Fibroblast of lung (primary cell): ENCODE results near the gene PSAP. TPM values are rescaled to one million over a fixed set of nuclear protein-coding genes. Genes with fewer than 3 reads are reported as not detected.

ENCODE experiments used
- DNase-seq, 2 donors: peaks; one replicate each; pipeline versions ENCODE4 v3.0.0 to v3.0.0-alpha.2; 2010; ENCODE audit warnings: low read depth in 2 of 2
- H2AFZ ChIP-seq: 2 replicates; pipeline ENCODE4 v1.5.1; 2012; ENCODE audit warnings: low read length, control low read depth, inconsistent platforms
- H3K27ac ChIP-seq: 2 replicates; pipeline ENCODE4 v1.5.1; 2011; ENCODE audit warnings: low read length, control low read depth; ENCODE audit not compliant: insufficient read depth
- H3K27me3 ChIP-seq: 2 replicates; pipeline ENCODE4 v1.5.1; 2011; ENCODE audit warnings: mild to moderate bottlenecking, low read length; ENCODE audit not compliant: control insufficient read depth, insufficient read depth
- H3K36me3 ChIP-seq: 2 replicates; pipeline ENCODE4 v1.5.1; 2011; ENCODE audit warnings: low read length; ENCODE audit not compliant: control insufficient read depth, insufficient read depth
- H3K4me1 ChIP-seq: 2 replicates; pipeline ENCODE4 v1.5.1; 2011; ENCODE audit warnings: low read length; ENCODE audit not compliant: control insufficient read depth, insufficient read depth; ENCODE audit errors: extremely low read depth
- H3K4me2 ChIP-seq: 2 replicates; pipeline ENCODE4 v1.5.1; 2011; ENCODE audit warnings: low read length, control low read depth; ENCODE audit not compliant: insufficient read depth; ENCODE audit errors: extremely low read depth
- H3K4me3 ChIP-seq, 4 experiments: fragments of 200-600 bp in 1 of 4; sonication (generic) in 1 of 4; replicated peaks in 1 of 4; 2 replicates each; pipeline ENCODE4 v1.5.1; 2011 to 2016; ENCODE audit warnings: low read length in 4 of 4, low read depth in 3 of 4, mild to moderate bottlenecking in 3 of 4, control low read depth in 2 of 4, inconsistent platforms in 1 of 4, mixed read lengths in 1 of 4; ENCODE audit not compliant: insufficient read depth in 1 of 4; ENCODE audit errors: control extremely low read depth in 1 of 4
- H3K79me2 ChIP-seq: 2 replicates; pipeline ENCODE4 v1.5.1; 2012; ENCODE audit warnings: mild to moderate bottlenecking, low read length, inconsistent platforms; ENCODE audit not compliant: control insufficient read depth, insufficient read depth
- H3K9ac ChIP-seq: 2 replicates; pipeline ENCODE4 v1.5.1; 2011; ENCODE audit warnings: mild to moderate bottlenecking, low read length, control low read depth; ENCODE audit not compliant: insufficient read depth
- H3K9me3 ChIP-seq: 2 replicates; pipeline ENCODE4 v1.5.1; 2012; ENCODE audit warnings: low read depth, low read length; ENCODE audit not compliant: control insufficient read depth, insufficient read depth
- H4K20me1 ChIP-seq: 2 replicates; pipeline ENCODE4 v1.5.1; 2011; ENCODE audit warnings: low read length; ENCODE audit not compliant: control insufficient read depth, insufficient read depth; ENCODE audit errors: extremely low read depth
- CTCF ChIP-seq, 2 donors: IDR thresholded peaks in 1 of 2; conservative IDR thresholded peaks in 1 of 2; 1 replicate in 1 of 2; 2 replicates in 1 of 2; pipeline ENCODE4 v1.5.1; 2011 to 2012; ENCODE audit warnings: low read length in 2 of 2, control low read depth in 1 of 2, inconsistent platforms in 1 of 2, low read depth in 1 of 2, mild to moderate bottlenecking in 1 of 2
- EZH2 ChIP-seq: IDR thresholded peaks from 2 replicates; pipeline ENCODE4 v1.5.1; 2012; ENCODE audit warnings: low read length, control low read depth, mild to moderate bottlenecking; ENCODE audit errors: missing control alignments
- polyA plus RNA-seq, 2 donors: library from polyadenylated mRNA; depleted of rRNA in 1 of 2; stranded (reverse) in 1 of 2; unstranded in 1 of 2; fragments of >200 nt; gene quantifications; 2 replicates each; pipeline ENCODE4 v1.2.1, GENCODE V29; 2011 to 2012; ENCODE audit warnings: missing spikeins in 1 of 2
- total RNA-seq: library from RNA; depleted of rRNA; stranded (reverse); fragments of >200 nt; gene quantifications from 2 replicates; pipeline ENCODE4 v1.2.1, GENCODE V29; 2014

Gene PSAP
- total and polyA plus RNA-seq, 2 donors (not counting 1 experiment from before 2014, with no cell fraction given), result 1,180 to 1,566 TPM

GRCh38 chr10:71771821-71772617 lies 79.0 kb downstream of the PSAP start:
- H3K36me3 ChIP-seq, result peaks cover 1% of the 10 kb centered on the region
- peak; percentile 64 to 82 for DNase-seq
- no peaks in the 10 kb centered on the region for H3K9me3 ChIP-seq
- peak overlapping the region; percentile 22 for H3K27ac ChIP-seq
- peak overlapping the region; percentile 71 for H3K9ac ChIP-seq
- peaks cover 2% of the 10 kb centered on the region for H3K79me2 ChIP-seq
- no peak overlapping the region for H2AFZ ChIP-seq
- TF ChIP-seq EZH2, result no peak
- TF ChIP-seq CTCF (conservative IDR thresholded peaks at IDR 0.05 in 1 of 2, IDR thresholded peaks at IDR 0.05 in 1 of 2; ENCODE audit: low read depth in 1 of 2, low read length in 2 of 2), result no peak
- peaks cover 46% of the 10 kb centered on the region for H3K4me1 ChIP-seq
- peak overlapping the region; percentile 96 for H3K4me2 ChIP-seq
- H4K20me1 ChIP-seq, result no peaks in the 10 kb centered on the region
- peak overlapping the region in 3 of 4 experiments; percentile 53 to 80 (median 62) for H3K4me3 ChIP-seq
- H3K27me3 ChIP-seq, result peaks cover 4% of the 10 kb centered on the region

GRCh38 chr10:71771204-71771603 lies 79.8 kb downstream of the PSAP start:
- Histone ChIP-seq H3K9me3 (no peaks in the 10 kb centered on the region), H3K4me1 (peaks cover 48% of the 10 kb centered on the region), H4K20me1 (no peaks in the 10 kb centered on the region), H3K4me3 (peak overlapping the region in 1 of 4 experiments; percentile 80), H3K4me2 (no peak overlapping the region), H3K79me2 (peaks cover 2% of the 10 kb centered on the region), H3K36me3 (peaks cover 1% of the 10 kb centered on the region), H3K27ac (no peak overlapping the region), H3K27me3 (no peaks in the 10 kb centered on the region), H3K9ac (no peak overlapping the region), H2AFZ (no peak overlapping the region)
- TF ChIP-seq EZH2 (no peak), CTCF (conservative IDR thresholded peaks at IDR 0.05 in 1 of 2, IDR thresholded peaks at IDR 0.05 in 1 of 2; ENCODE audit: low read depth in 1 of 2, low read length in 2 of 2) (no peak)
- no peak for DNase-seq

- Histone ChIP-seq H3K9me3 (no peaks in the 10 kb centered on the region), H3K9ac (no peak overlapping the region), H3K27me3 (no peaks in the 10 kb centered on the region), H3K4me2 (no peak overlapping the region), H3K79me2 (peaks cover 2% of the 10 kb centered on the region), H3K36me3 (peaks cover 1% of the 10 kb centered on the region), H3K27ac (peak overlapping the region; percentile 16), H4K20me1 (no peaks in the 10 kb centered on the region), H3K4me3 (peak overlapping the region in 1 of 4 experiments; percentile 80), H2AFZ (no peak overlapping the region), H3K4me1 (peaks cover 51% of the 10 kb centered on the region)
- no peak for TF ChIP-seq CTCF (conservative IDR thresholded peaks at IDR 0.05 in 1 of 2, IDR thresholded peaks at IDR 0.05 in 1 of 2; ENCODE audit: low read depth in 1 of 2, low read length in 2 of 2)
- TF ChIP-seq EZH2, result no peak
- no peak for DNase-seq
Observed at GRCh38 chr10:71770789-71771188, 80.3 kb downstream of the PSAP start.
